Lung (tissue), 12 donors: ENCODE data around the gene TEC. TPM values are rescaled to one million over a fixed set of nuclear protein-coding genes. Genes with fewer than 3 reads are reported as not detected.

Experiments used
- ATAC-seq: fragments of 200-7000 bp; cut with Tn5 transposase; one replicate; pipeline ENCODE4 v1.9.1; 2020; ENCODE audit warnings: moderate number of reproducible peaks; ENCODE audit not compliant: insufficient read depth, low FRiP score
- DNase-seq, 3 donors: peaks; one replicate each; pipeline ENCODE4 v3.0.0-alpha.2; 2013 to 2017
- H3K27ac ChIP-seq, 2 donors: one replicate each; pipeline ENCODE4 v1.5.1; 2013; ENCODE audit warnings: mild to moderate bottlenecking in 2 of 2, moderate library complexity in 2 of 2, control low read depth in 1 of 2, inconsistent platforms in 1 of 2, low read depth in 1 of 2, low read length in 1 of 2
- H3K27me3 ChIP-seq, 3 donors: one replicate each; pipeline ENCODE4 v1.5.1; 2013; ENCODE audit warnings: low read length in 2 of 3; ENCODE audit not compliant: control insufficient read depth in 3 of 3, insufficient read depth in 3 of 3
- H3K36me3 ChIP-seq, 4 donors: one replicate each; pipeline ENCODE4 v1.5.1; 2013; ENCODE audit warnings: low read length in 4 of 4, mild to moderate bottlenecking in 1 of 4, moderate library complexity in 1 of 4; ENCODE audit not compliant: control insufficient read depth in 4 of 4, insufficient read depth in 4 of 4
- H3K4me1 ChIP-seq, 5 donors: one replicate each; pipeline ENCODE4 v1.5.1; 2013; ENCODE audit warnings: low read length in 5 of 5, mild to moderate bottlenecking in 2 of 5, moderate library complexity in 1 of 5; ENCODE audit not compliant: control insufficient read depth in 5 of 5, insufficient read depth in 5 of 5
- H3K4me3 ChIP-seq: one replicate; pipeline ENCODE4 v1.5.1; 2013; ENCODE audit warnings: mild to moderate bottlenecking, control low read depth, moderate library complexity
- H3K9ac ChIP-seq, 2 donors: one replicate each; pipeline ENCODE4 v1.5.1; 2013; ENCODE audit warnings: low read length in 2 of 2, control low read depth in 1 of 2; ENCODE audit not compliant: insufficient read depth in 1 of 2
- H3K9me3 ChIP-seq, 4 donors: one replicate each; pipeline ENCODE4 v1.5.1; 2013; ENCODE audit warnings: low read length in 3 of 4, mild to moderate bottlenecking in 1 of 4, moderate library complexity in 1 of 4; ENCODE audit not compliant: control insufficient read depth in 4 of 4, insufficient read depth in 3 of 4
- CTCF ChIP-seq: IDR thresholded peaks from 2 replicates; pipeline ENCODE4 v1.5.1; 2012; ENCODE audit warnings: mild to moderate bottlenecking; ENCODE audit errors: control extremely low read depth, extremely low read depth
- WGBS, 2 donors: extraction: QIAGEN DNeasy Blood & Tissue Kit; methylation state at CpG; one replicate each; pipeline ENCODE4 v1.1.7; 2013; 5-methylcytosine and 5-hydroxymethylcytosine counted together
- polyA plus RNA-seq, 2 donors: library from polyadenylated mRNA; stranded (reverse); fragments of 200-250 nt; gene quantifications; one replicate each; pipeline ENCODE4 v1.2.1, GENCODE V29; 2013
- total RNA-seq, 2 donors: library from RNA; depleted of rRNA in 1 of 2; stranded (reverse); fragments of >200 nt in 1 of 2; gene quantifications; one replicate each; pipeline ENCODE4 v1.2.1, GENCODE V29; 2014 to 2021
- donor health status: control.
- donor health status: control.
- donor health status: Bipolar disorder and iron deficiency.
- donor health status: healthy.
- donor health status: DM: yes; HTN: yes; CAD: no.

The TEC gene
- total and polyA plus RNA-seq, 4 donors: 2.0 to 19.8 (median 3.1) TPM

- H3K27ac ChIP-seq: no peak overlapping the region
- TF ChIP-seq CTCF: no peak
- H3K9ac ChIP-seq: no peak overlapping the region
- no peak overlapping the region for H3K4me3 ChIP-seq
- DNase-seq: no peak
- no peaks in the 10 kb centered on the region for H3K4me1 ChIP-seq
- 47 to 74% methylated on average over 4 of the region's 4 CpGs for WGBS, 2 donors
- H3K9me3 ChIP-seq: no peaks in the 10 kb centered on the region
- H3K36me3 ChIP-seq: no peaks in the 10 kb centered on the region
- no peaks in the 10 kb centered on the region for H3K27me3 ChIP-seq
- ATAC-seq: no peak
Measured at GRCh38 chr4:48227662-48228061, 42.0 kb downstream of the TEC start.

- Histone ChIP-seq H3K9ac (no peak overlapping the region), H3K27me3 (no peaks in the 10 kb centered on the region), H3K27ac (no peak overlapping the region), H3K36me3 (no peaks in the 10 kb centered on the region), H3K4me1 (no peaks in the 10 kb centered on the region), H3K9me3 (no peaks in the 10 kb centered on the region), H3K4me3 (no peak overlapping the region)
- no peak for DNase-seq
- ATAC-seq: no peak
- TF ChIP-seq CTCF: no peak
- WGBS, 2 donors: 55 to 66% methylated on average over 4 of the region's 4 CpGs
Measured at GRCh38 chr4:48226199-48226598, 43.4 kb downstream of the TEC start.

- Histone ChIP-seq H3K36me3 (no peaks in the 10 kb centered on the region), H3K4me3 (no peak overlapping the region), H3K27me3 (no peaks in the 10 kb centered on the region), H3K4me1 (no peaks in the 10 kb centered on the region), H3K9me3 (no peaks in the 10 kb centered on the region), H3K9ac (no peak overlapping the region), H3K27ac (no peak overlapping the region)
- ATAC-seq: no peak
- no peak for DNase-seq
- no peak for TF ChIP-seq CTCF
- WGBS, 2 donors: 87 to 88% methylated on average over 7 of the region's 7 CpGs
Measured at GRCh38 chr4:48225368-48226141, 44.1 kb downstream of the TEC start.

GRCh38 chr4:48224606-48225005, 45.0 kb downstream of the TEC start:
- 50 to 70% methylated on average over 5 of the region's 5 CpGs for WGBS, 2 donors
- Histone ChIP-seq H3K4me1 (no peaks in the 10 kb centered on the region), H3K4me3 (no peak overlapping the region), H3K9me3 (no peaks in the 10 kb centered on the region), H3K27ac (no peak overlapping the region), H3K9ac (no peak overlapping the region), H3K36me3 (no peaks in the 10 kb centered on the region), H3K27me3 (no peaks in the 10 kb centered on the region)
- ATAC-seq (no peak), DNase-seq (no peak)
- TF ChIP-seq CTCF: no peak
